GM18517 (cell line): ENCODE data around the gene ATP8B2.
"Not testable (repeated sequence)": the region's sequence is repeated elsewhere in the genome, so short reads cannot be mapped to it uniquely, and the experiment has no call there.

ENCODE experiments used
- ATAC-seq: cut with Tn5 transposase; IDR thresholded peaks from one replicate; pipeline ENCODE4 v1.9.1; 2021; ENCODE audit warnings: mild to moderate bottlenecking, moderate library complexity; ENCODE audit not compliant: unreplicated experiment

ATP8B2 gene

DNA sequence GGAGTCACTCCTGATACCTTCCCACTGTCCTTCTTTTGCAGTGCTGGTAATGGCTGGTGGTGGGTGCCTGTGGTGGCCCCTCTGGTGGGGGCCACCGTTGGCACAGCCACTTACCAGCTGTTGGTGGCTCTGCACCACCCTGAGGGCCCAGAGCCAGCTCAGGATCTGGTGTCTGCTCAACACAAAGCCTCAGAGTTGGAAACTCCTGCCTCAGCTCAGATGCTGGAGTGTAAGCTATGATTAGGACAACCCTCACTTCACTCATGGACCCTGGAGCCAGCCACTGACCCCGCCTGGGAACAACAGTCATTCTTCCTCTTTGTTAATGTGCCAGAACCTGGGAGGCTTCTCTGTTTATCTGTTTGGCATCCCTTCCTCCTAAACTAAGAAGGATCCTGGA lies 1.1 kb upstream of the ATP8B2 start:
- ATAC-seq = no peak

DNA sequence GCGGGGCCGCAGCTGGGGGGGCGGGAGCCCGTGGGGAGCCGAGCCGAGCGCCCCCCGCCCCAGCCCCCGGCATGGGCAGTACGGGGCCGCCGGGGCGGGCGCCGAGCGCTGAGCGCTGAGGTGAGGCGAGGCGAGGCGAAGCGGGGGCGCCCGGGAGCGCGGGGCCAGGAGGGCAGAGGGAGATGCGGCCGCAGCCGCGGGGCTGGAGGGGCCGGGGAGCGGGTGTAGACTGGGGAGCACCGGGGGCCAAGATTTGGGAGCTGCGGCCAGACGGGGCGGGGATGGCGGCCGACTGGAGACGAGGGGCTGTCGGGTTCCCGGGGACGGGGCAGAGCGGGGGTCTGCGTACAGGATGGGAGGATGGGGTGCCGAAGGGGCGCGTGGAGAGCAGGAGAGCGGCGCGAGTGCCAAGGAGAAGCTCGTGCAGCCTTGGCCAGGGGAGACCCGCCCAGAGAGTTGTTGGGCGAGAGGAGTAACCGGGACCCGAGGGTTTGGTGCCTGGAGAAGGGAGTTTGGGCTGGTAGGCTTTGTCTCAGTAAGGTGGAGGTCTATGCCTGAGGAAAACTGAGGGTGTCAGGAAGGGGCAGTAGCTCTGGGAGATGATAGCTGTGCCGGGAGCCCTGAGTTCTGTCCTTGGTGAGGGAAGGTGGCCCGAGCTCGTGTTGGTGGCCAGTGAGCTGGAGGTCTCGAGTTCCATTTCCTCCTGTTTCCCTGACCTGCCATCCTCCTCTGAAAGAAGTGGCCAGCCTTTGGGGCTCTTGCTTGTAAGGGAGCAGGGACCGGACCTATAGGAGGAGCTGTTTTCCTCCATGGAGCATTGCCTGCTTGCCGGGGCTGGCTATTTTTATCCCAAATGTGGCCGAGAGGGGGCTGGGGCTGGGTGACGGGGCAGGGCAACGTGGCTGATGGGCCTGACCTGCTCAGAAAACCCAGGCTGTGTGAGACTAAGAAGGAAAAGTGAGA lies 539 bp downstream of the ATP8B2 start:
- no peak for ATAC-seq

- ATAC-seq = no peak
Observed at GRCh38 chr1:154326546-154327465, 1.5 kb downstream of the ATP8B2 start.

GRCh38 chr1:154327466-154328317 lies 2.4 kb downstream of the ATP8B2 start:
- no peak for ATAC-seq

DNA sequence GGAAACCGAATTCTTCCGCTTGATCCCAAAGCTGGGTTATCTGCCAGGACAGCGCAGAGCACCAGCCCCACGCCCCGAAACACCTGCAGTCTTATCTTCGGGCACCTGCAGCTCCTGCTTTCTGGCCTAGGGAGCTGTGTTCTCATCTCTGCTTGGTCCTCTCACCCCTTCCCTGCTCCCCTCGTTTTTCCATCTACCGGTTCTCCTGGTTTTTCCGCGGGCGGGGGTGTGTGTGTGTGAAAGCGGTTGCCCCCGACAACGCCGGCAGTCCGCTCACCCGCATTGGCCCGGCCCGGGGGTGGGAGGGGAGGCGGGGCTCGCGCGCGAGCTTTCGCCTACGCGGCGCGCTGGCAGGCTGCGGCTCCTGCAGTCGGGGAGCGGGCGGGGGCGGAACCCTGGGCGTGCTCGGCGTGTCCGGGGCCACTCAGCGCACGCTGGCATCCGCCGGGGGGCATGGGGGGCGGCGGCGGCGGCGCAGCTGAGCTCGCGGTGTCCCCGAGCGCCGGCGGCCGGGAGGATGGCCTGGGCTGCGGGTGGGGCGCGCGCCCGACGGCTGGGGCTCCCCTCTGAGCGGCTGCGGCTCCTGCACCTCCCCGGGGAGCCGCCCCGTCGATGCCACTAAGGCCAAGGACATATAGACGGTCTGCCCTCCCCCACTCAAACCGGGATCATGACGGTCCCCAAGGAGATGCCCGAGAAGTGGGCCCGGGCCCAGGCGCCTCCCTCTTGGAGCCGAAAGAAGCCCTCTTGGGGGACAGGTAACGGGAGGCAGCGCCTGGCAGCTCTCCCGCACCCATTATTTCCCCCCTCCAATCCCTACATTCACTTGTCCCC lies 3.2 kb downstream of the ATP8B2 start:
- no peak for ATAC-seq

DNA sequence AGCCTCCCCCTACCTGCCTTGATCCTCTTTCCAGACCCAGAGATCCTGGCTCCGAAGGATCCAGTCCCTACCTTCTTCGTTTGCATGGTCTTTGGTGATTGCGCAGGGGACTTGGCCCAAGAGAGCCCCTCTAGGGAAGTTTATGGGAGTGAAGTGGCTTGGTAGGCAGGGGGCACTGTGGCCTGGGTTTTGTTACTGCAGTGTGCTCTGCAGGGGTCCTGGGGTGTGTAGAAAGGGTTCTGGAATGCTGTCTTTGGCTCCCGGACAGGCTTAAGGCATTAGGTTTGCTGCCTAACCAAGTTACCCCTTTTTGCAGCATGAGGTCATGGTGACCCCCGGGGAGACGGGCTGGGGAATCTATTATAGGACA lies 3.8 kb downstream of the ATP8B2 start:
- ATAC-seq = no peak

- ATAC-seq = no peak
Observed at GRCh38 chr1:154329551-154330131, 4.3 kb downstream of the ATP8B2 start.

DNA sequence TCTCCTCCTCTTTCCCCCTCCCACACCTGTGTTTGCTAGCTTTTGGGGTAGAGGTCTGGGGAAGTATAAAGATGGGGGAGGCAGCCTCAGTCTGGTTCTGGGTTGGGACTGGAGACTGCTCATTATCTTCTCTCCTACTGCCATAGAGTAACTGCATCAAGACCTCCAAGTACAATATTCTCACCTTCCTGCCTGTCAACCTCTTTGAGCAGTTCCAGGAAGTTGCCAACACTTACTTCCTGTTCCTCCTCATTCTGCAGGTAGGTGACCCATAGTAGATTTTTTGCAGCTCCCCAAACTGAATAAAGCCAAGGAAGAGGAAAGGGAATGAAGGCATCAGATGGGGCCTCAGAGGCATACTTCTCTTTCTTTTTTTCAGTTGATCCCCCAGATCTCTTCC lies 5.3 kb downstream of the ATP8B2 start:
- ATAC-seq = no peak

GRCh38 chr1:154334079-154335024 lies 9.0 kb downstream of the ATP8B2 start:
- no peak for ATAC-seq

DNA sequence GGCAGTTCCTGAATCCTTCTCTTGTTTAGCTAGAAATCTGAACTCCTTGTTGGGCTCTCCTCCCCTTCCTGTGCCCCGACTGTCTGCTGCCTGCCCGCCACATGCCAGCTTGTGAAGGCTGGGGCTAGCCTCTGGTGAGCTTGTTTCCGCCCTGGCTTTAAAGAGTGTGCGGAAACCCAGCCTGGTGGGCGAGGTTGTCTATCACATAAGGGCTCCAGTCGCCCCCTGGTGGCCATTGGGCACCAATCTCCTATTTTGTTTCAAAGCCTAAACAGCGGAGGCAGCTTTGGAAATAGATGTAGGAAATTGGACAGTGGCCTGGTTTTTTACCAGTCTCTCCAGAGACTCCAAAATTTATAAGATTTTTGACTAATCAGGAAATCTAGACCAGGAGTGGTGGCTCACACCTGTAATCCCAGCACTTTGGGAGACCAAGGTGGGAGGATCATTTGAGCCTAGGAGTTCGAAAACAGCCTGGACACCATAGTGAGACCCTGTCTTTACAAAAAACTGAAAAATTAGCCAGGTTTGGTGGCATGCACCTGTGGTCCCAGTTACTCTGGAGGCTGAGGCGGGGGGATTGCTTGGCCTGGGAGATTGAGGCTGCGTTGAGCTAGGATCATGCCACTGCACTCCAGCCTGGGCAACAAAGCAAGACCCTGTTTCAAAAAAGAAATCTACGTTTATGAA lies 9.8 kb downstream of the ATP8B2 start:
- ATAC-seq = no peak

DNA sequence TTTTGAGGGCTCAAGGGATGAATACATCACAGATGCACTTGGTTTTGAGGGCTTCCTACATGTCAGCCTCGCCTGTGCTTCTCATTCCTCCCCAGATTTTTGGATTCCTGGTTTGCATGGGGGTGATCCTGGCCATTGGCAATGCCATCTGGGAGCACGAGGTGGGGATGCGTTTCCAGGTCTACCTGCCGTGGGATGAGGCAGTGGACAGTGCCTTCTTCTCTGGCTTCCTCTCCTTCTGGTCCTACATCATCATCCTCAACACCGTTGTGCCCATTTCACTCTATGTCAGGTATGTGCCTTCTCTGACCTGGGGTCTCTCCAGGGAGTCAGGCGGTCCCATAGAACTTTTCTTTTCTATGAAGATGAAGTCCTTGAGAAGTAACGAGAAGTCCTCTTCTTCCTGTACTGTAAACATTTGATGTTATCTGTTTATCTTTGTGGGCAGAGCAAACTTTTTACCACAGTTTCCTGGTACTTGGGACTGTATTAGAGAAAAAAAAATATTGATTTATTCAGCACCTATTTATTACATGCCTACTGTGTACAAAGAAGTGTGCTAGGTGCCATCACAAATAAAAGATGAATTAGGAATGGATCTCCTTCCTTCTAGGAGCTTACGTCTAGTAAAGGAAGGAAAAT lies 12.0 kb downstream of the ATP8B2 start:
- ATAC-seq = no peak

GRCh38 chr1:154338875-154339274 lies 13.6 kb downstream of the ATP8B2 start:
- ATAC-seq = no peak

DNA sequence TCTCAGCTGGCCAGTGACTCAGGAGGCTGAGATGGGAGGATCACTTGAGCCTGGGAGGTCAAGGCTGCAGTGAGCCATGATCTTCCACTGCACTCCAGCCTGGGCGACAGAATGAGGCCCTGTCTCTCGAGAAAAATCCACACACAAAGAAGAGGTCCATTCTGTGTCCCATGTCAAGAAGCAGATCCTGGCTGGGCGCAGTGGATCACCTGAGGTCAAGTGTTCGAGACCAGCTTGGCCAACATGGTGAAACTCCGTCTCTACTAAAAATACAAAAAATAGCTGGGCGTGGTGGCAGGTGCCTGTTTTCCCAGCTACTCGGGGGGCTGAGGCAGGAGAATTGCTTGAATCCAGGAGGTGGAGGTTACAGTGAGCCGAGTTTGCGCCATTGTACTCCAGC lies 16.0 kb downstream of the ATP8B2 start:
- ATAC-seq = not testable (repeated sequence)

DNA sequence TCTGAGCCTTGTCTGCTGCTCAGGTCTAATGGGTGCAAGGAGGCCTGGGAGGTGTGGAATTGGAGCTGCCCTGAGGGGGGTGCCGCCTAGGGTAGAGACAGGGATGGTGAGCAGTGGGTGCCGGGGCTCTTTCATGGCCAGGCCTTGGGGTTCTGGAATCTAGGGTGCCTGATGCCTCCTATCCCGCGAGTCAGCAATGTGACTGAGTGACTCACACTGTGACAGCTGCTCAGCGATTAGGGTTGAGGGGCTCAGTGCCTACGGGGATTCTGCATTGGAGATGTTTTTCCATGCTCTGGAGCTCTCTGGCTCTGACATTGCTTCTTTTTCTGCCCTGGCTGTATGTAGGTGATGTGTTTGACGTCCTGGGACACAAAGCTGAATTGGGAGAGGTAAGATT lies 16.8 kb downstream of the ATP8B2 start:
- no peak for ATAC-seq

DNA sequence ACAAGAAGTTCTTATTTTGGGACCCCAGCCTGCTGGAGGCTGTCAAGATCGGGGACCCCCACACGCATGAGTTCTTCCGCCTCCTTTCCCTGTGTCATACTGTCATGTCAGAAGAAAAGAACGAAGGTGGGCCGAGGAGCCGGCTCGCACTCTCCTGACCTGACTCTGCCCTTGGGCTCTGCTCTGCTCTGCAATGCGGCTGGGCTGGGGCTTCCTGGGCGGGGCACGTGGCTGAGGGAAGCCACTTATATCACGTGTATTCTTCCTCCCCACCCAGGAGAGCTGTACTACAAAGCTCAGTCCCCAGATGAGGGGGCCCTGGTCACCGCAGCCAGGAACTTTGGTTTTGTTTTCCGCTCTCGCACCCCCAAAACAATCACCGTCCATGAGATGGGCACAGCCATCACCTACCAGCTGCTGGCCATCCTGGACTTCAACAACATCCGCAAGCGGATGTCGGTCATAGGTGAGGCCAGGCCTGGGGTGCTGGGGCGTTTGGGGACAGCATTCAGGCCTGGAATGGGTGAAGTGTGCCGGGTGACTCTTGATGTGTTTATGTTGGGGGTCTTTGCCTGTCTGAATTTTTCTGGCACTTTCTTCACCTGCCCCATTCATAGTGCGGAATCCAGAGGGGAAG lies 17.6 kb downstream of the ATP8B2 start:
- no peak for ATAC-seq

GRCh38 chr1:154344977-154345837 lies 19.9 kb downstream of the ATP8B2 start:
- no peak for ATAC-seq
